AG09319 (cell line): Measurements from ENCODE around the gene SP100.

ENCODE experiments used
- DNase-seq: peaks from one replicate; pipeline ENCODE4 v3.0.0-alpha.2; 2010; ENCODE audit warnings: low read depth; ENCODE audit errors: extremely low read depth
- CTCF ChIP-seq: IDR thresholded peaks from 2 replicates; pipeline ENCODE4 v1.5.1; 2011; ENCODE audit warnings: low read depth, mild to moderate bottlenecking, inconsistent platforms, low read length, moderate library complexity

Gene SP100

GRCh38 chr2:230439590-230439989 is 23.6 kb downstream of the SP100 start:
- TF ChIP-seq CTCF: no peak
- DNase-seq: no peak

- DNase-seq: peak; percentile 57
- TF ChIP-seq CTCF: no peak
Measured at GRCh38 chr2:230441227-230441897, 25.4 kb downstream of the SP100 start.

GRCh38 chr2:230443541-230443940 is 27.5 kb downstream of the SP100 start:
- no peak for TF ChIP-seq CTCF
- DNase-seq: peak; percentile 0

- DNase-seq: no peak
- TF ChIP-seq CTCF: no peak
Measured at GRCh38 chr2:230444832-230445231, 28.8 kb downstream of the SP100 start.

- no peak for TF ChIP-seq CTCF
- no peak for DNase-seq
Measured at GRCh38 chr2:230447036-230447435, 31.0 kb downstream of the SP100 start.

GRCh38 chr2:230447455-230448451 is 31.8 kb downstream of the SP100 start:
- DNase-seq: no peak
- no peak for TF ChIP-seq CTCF

- TF ChIP-seq CTCF: no peak
- DNase-seq: no peak
Measured at GRCh38 chr2:230449901-230450467, 34.0 kb downstream of the SP100 start.
